Heart left ventricle (tissue), 16 donors: Measurements from ENCODE around the gene ARAP1. TPM values are rescaled to one million over a fixed set of nuclear protein-coding genes. Genes with fewer than 3 reads are reported as not detected.
A peak's percentile ranks its signal among the peaks of the same experiment; 100 is the strongest.

Source experiments
- ATAC-seq, 4 donors: fragments of 200-7000 bp; cut with Tn5 transposase; one replicate each; pipeline ENCODE4 v1.9.1; 2020 to 2022; ENCODE audit warnings: moderate library complexity in 4 of 4, mild to moderate bottlenecking in 3 of 4, moderate number of reproducible peaks in 1 of 4
- DNase-seq, 5 donors: peaks; one replicate each; pipeline ENCODE4 v3.0.0-alpha.2; 2020
- H3K27ac ChIP-seq, 12 donors: fragments of 200-600 bp; sonication (generic) in 4 of 12; one replicate each; pipeline versions ENCODE4 v1.5.0 to v1.8.0; 2016 to 2022; ENCODE audit warnings: mild to moderate bottlenecking in 2 of 12
- H3K27me3 ChIP-seq, 9 donors: fragments of 200-600 bp; sonication (generic) in 2 of 9; one replicate each; pipeline versions ENCODE4 v1.5.1 to v1.8.0; 2016 to 2022; ENCODE audit warnings: mild to moderate bottlenecking in 3 of 9
- H3K36me3 ChIP-seq, 9 donors: fragments of 200-600 bp; sonication (generic) in 2 of 9; one replicate each; pipeline versions ENCODE4 v1.5.0 to v1.8.0; 2018 to 2022; ENCODE audit warnings: mild to moderate bottlenecking in 2 of 9
- H3K4me1 ChIP-seq, 12 donors: fragments of 200-600 bp; sonication (generic) in 4 of 12; one replicate each; pipeline versions ENCODE4 v1.5.0 to v1.8.0; 2016 to 2022; ENCODE audit warnings: mild to moderate bottlenecking in 3 of 12
- H3K4me3 ChIP-seq, 12 donors: fragments of 200-600 bp; sonication (generic) in 4 of 12; one replicate each; pipeline versions ENCODE4 v1.5.0 to v1.8.0; 2017 to 2022; ENCODE audit warnings: mild to moderate bottlenecking in 9 of 12, moderate library complexity in 4 of 12
- H3K9me3 ChIP-seq, 12 donors: fragments of 200-600 bp; sonication (generic) in 4 of 12; one replicate each; pipeline versions ENCODE4 v1.5.0 to v1.8.0; 2016 to 2022; ENCODE audit warnings: mild to moderate bottlenecking in 1 of 12
- POLR2A ChIP-seq, 2 donors: fragments of 450-650 bp; IDR thresholded peaks; one replicate each; pipeline ENCODE4 v1.6.1; 2017; ENCODE audit warnings: antibody characterized with exemption in 2 of 2, mild to moderate bottlenecking in 2 of 2, moderate library complexity in 2 of 2
- WGBS, 4 donors: extraction: QIAGEN DNeasy Blood & Tissue Kit in 2 of 4; methylation state at CpG; one replicate each; pipeline versions ENCODE4 v1.1.5 to v1.1.7; 2013 to 2018; 5-methylcytosine and 5-hydroxymethylcytosine counted together
- intact Hi-C, 10 donors: fragments of 100-400 bp; cut with DNase I; formaldehyde crosslinking; loops; one replicate each; pipeline versions ENCODE4 v1.11.1 to v1.14.2; 2022
- polyA plus RNA-seq, 2 donors: library from polyadenylated mRNA; stranded (reverse); fragments of 200-250 nt; gene quantifications; one replicate each; pipeline ENCODE4 v1.2.3, GENCODE V29; 2013
- total RNA-seq, 9 donors: library from RNA; depleted of rRNA in 2 of 9; stranded (reverse); fragments of >200 nt in 2 of 9; fragmentation: NEBNext Ultra II Directional in 3 of 9; extraction: Animal tissue kit (Norgen Biotek cat#: 25700) in 3 of 9; gene quantifications; one replicate each; pipeline versions ENCODE4 v1.1.0 to v1.2.4, GENCODE V29; 2016 to 2023
- TF ChIP-seq, protein P1 (sequence below), 12 donors: fragments of 200-600 bp; sonication (generic) in 4 of 12; IDR thresholded peaks; one replicate each; pipeline versions ENCODE4 v1.5.0 to v1.8.0; 2018 to 2022; ENCODE audit warnings: antibody characterized with exemption in 12 of 12, mild to moderate bottlenecking in 5 of 12
- donor health status: ischemic (EF 13 %, LVEDD 7.1; RV severe dilation, severe dysfunction).
- donor health status: healthy with polysubstance abuse.
- donor health status: DM: no; HTN: yes; CAD: no.
- donor health status: DM: no; HTN: no; CAD: no.
- donor health status: ischemic (EF 25% LVEDD 6.9; RV normal size, moderate dysfunction).
- donor health status: ischemic (EF 25% LVEDD 5.7; RV mildly dilated, moderate dysfunction).
- donor health status: healthy.
- donor health status: DM: yes; HTN: yes; CAD: no.
- donor health status: ischemic (EF 35%, LVEDD 5.7; RV mildly dilated, moderate dysfunction).
- donor health status: nonischemic (EF 11% LVEDD 7.7; RV severe dilation, severe dysfunction).
- donor health status: DM: yes; HTN: yes; CAD: no.
- donor health status: PGD.
- donor health status: ischemic (EF 29% LVEDD 5.4; RV normal size, mild dysfunction).
- donor health status: nonischemic (EF 23%, LVEDD 6.1; RV moderate dilation, normal function).

The ARAP1 gene
- total and polyA plus RNA-seq, 11 donors: 35.4 to 116 (median 43.6) TPM

DNA sequence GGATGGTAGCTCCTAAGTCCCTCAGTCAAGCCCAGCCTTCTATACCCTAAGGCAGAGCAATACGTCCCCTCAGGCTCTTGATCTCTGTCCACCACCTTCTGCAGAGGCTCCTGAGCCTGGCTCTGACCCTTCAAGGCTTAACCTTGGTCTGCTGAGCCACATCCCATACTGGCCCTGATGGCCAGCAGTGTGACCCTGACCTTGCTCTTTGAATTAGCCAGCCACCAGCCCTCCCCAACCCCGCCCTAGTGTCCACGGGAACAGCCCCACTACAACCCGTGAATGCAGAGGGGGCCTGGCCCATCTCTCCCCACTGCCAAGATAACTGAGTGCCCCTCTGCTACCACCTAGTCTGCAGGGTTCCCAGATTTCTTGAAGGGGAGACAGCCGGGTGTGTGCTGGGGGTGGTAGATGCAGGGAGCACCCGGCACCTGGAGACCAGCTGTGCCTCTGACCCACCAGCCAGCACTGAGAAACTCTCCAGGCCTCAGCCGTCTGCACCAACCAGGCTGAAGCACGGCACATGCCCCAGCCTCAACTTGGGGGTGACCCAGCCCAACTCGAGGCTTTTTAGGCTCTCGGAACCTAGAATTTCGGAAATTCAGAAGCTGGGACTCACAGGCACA is 6.2 kb downstream of the ARAP1 start:
- ATAC-seq (no peak), DNase-seq (peak in 1 of 5 donors; percentile 18)
- H3K9me3 ChIP-seq: no peaks in the 10 kb centered on the region
- H3K4me1 ChIP-seq: peaks cover 0 to 52% (median 10%) of the 10 kb centered on the region in 12 donors
- intact Hi-C loops: no loop called here
- TF ChIP-seq POLR2A (IDR thresholded peaks at IDR 0.05): no peak
- TF ChIP-seq, protein P1, sequence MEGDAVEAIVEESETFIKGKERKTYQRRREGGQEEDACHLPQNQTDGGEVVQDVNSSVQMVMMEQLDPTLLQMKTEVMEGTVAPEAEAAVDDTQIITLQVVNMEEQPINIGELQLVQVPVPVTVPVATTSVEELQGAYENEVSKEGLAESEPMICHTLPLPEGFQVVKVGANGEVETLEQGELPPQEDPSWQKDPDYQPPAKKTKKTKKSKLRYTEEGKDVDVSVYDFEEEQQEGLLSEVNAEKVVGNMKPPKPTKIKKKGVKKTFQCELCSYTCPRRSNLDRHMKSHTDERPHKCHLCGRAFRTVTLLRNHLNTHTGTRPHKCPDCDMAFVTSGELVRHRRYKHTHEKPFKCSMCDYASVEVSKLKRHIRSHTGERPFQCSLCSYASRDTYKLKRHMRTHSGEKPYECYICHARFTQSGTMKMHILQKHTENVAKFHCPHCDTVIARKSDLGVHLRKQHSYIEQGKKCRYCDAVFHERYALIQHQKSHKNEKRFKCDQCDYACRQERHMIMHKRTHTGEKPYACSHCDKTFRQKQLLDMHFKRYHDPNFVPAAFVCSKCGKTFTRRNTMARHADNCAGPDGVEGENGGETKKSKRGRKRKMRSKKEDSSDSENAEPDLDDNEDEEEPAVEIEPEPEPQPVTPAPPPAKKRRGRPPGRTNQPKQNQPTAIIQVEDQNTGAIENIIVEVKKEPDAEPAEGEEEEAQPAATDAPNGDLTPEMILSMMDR (IDR thresholded peaks at IDR 0.05): no peak
- 64 to 89% (median 85%) methylated on average over 5 to 11 of the region's 11 CpGs for WGBS, 4 donors
- H3K27me3 ChIP-seq: no peaks in the 10 kb centered on the region
- H3K27ac ChIP-seq: no peak overlapping the region
- H3K36me3 ChIP-seq: no peaks in the 10 kb centered on the region
- no peak overlapping the region for H3K4me3 ChIP-seq

DNA sequence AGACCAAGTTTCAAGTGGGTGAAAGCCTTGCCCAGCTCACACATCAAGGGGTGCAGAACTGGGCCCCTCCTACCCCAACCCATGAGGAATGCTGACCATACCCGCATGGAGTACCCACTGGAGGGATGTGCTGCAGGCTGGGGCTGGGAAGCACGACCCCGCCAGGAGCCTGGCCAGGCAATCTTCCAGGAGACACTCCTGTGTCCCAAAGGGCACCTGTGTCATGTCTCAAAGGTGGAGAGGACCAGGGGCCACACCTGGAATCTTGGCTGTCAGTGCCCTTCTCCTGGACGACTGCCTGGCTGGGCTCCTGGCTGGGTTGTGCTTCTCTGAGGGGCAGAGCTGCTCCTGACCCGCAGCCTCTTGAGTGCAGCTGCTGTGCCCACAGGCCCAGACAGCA is 6.7 kb downstream of the ARAP1 start:
- intact Hi-C loops: no loop called here
- DNase-seq: peak in 1 of 5 donors; percentile 16
- Histone ChIP-seq H3K4me1 (peaks cover 0 to 52% (median 12%) of the 10 kb centered on the region in 12 donors), H3K27ac (no peak overlapping the region), H3K4me3 (no peak overlapping the region), H3K27me3 (no peaks in the 10 kb centered on the region), H3K36me3 (no peaks in the 10 kb centered on the region), H3K9me3 (no peaks in the 10 kb centered on the region)
- TF ChIP-seq, protein P1 (IDR thresholded peaks at IDR 0.05): no peak
- no peak for TF ChIP-seq POLR2A (IDR thresholded peaks at IDR 0.05)
- no peak for ATAC-seq
- WGBS, 4 donors: 82 to 100% (median 86%) methylated on average over 1 to 5 of the region's 5 CpGs

DNA sequence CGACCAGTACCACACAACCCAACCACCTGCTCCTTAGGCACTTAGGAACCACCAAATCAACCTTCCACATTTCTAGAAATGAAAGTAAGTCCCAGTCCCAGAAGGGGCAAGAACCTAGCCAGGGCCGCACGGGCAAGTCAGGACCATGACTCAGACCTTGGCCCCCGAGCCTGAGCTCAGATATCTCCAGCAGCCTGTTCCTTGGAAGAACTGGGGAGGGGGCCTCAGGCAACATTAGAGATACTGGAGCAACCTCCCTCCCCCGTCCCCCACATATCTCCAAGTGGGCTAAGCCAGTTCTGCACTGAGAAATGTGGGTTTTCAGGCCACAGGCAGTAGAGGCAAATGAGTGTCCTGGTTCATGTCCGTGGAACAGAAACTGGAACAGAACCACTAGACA is 7.7 kb downstream of the ARAP1 start:
- Histone ChIP-seq H3K4me3 (no peak overlapping the region), H3K27ac (no peak overlapping the region), H3K27me3 (no peaks in the 10 kb centered on the region), H3K4me1 (peaks cover 0 to 55% (median 17%) of the 10 kb centered on the region in 12 donors), H3K9me3 (no peaks in the 10 kb centered on the region), H3K36me3 (no peaks in the 10 kb centered on the region)
- intact Hi-C loops: loop anchor here in 2 of 10 donors (5.0 kb wide), 2 partner anchors 38 to 428 kb away; no protein-coding TSS in a partner anchor
- no peak for ATAC-seq
- DNase-seq: peak in 2 of 5 donors; percentile 7 to 11
- 80 to 87% (median 86%) methylated on average over 5 to 6 of the region's 6 CpGs for WGBS, 4 donors
- TF ChIP-seq POLR2A (IDR thresholded peaks at IDR 0.05): no peak
- TF ChIP-seq, protein P1 (IDR thresholded peaks at IDR 0.05): no peak

DNA sequence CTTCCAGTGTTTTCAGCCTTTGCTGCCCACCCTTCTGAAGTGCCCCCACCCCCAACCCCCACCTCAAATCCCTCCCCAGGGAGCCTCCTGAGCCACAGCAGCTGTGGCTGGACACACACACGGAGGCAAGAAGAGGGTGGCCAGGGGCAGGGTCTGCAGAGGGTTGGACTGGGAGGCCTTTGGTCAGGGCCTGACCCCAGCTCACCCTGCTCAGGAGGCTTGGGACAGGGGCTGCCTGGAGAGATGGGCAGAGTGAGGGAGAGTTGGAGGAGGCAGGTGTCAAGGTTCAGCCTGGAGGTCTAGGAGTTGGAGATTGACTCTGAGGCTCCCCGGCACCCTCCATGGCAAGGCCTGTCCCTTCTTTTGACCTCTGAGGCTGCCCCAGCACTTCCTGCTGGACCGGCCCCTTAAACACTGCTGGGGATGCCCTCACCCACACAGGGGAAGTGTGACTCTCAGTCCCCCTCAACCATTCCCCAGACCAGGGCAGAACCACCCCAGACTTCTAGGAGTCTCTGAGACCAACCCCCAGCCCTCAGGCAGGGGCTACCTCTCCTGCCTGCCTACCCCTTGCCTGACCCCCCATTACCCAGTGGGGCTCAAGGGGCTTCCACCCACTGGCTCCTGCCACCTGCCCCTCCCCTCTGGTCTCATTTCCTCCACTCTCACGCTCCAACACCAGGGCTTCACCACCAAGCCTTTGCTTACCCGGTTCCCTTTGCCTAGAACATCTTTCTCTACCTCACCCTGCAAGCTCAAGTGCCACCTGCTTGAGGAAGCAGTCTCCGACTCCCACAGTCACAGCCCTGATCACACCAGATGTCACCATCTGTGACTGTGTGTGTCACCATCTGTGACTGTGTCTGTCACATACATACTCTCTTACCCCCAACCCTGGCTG is 8.6 kb downstream of the ARAP1 start:
- intact Hi-C loops: loop anchor here in 2 of 10 donors (5.0 kb wide), 2 partner anchors 39 to 429 kb away; no protein-coding TSS in a partner anchor
- Histone ChIP-seq H3K27me3 (no peaks in the 10 kb centered on the region), H3K9me3 (no peaks in the 10 kb centered on the region), H3K36me3 (no peaks in the 10 kb centered on the region), H3K4me1 (peaks cover 0 to 63% (median 17%) of the 10 kb centered on the region in 12 donors), H3K27ac (no peak overlapping the region), H3K4me3 (no peak overlapping the region)
- no peak for TF ChIP-seq POLR2A (IDR thresholded peaks at IDR 0.05)
- TF ChIP-seq, protein P1 (IDR thresholded peaks at IDR 0.05): no peak
- 84 to 88% (median 86%) methylated on average over 4 to 6 of the region's 6 CpGs for WGBS, 4 donors
- ATAC-seq (no peak), DNase-seq (peak in 2 of 5 donors; percentile 19 to 44)
